Psoas muscle (tissue), 8 donors: ENCODE measurements around the gene IGSF8. TPM values are rescaled to one million over a fixed set of nuclear protein-coding genes. Genes with fewer than 3 reads are reported as not detected.
A peak's percentile ranks its signal among the peaks of the same experiment; 100 is the strongest.

Experiments
- ATAC-seq, 4 donors: fragments of 200-7000 bp; cut with Tn5 transposase; one replicate each; pipeline ENCODE4 v1.9.1; 2020; ENCODE audit warnings: moderate library complexity in 3 of 4, mild to moderate bottlenecking in 2 of 4
- DNase-seq, 2 donors: peaks; one replicate each; pipeline ENCODE4 v3.0.0-alpha.2; 2020
- H3K27ac ChIP-seq: fragments of 200-600 bp; one replicate; pipeline ENCODE4 v1.8.0; 2022
- H3K27me3 ChIP-seq, 3 donors: fragments of 200-600 bp in 1 of 3; one replicate each; pipeline versions ENCODE4 v1.6.1 to v1.8.0; 2013 to 2022; ENCODE audit warnings: low read length in 2 of 3, mild to moderate bottlenecking in 2 of 3, moderate library complexity in 1 of 3; ENCODE audit not compliant: insufficient read depth in 3 of 3
- H3K36me3 ChIP-seq, 2 donors: fragments of 200-600 bp in 1 of 2; one replicate each; pipeline versions ENCODE4 v1.6.1 to v1.8.0; 2013 to 2022; ENCODE audit warnings: low read depth in 1 of 2, mild to moderate bottlenecking in 1 of 2, moderate library complexity in 1 of 2; ENCODE audit not compliant: insufficient read depth in 1 of 2
- H3K4me1 ChIP-seq: fragments of 200-600 bp; one replicate; pipeline ENCODE4 v1.8.0; 2022
- H3K4me3 ChIP-seq: fragments of 200-600 bp; one replicate; pipeline ENCODE4 v1.8.0; 2022; ENCODE audit warnings: mild to moderate bottlenecking
- H3K9me3 ChIP-seq: fragments of 200-600 bp; one replicate; pipeline ENCODE4 v1.8.0; 2022
- WGBS, 3 donors: extraction: QIAGEN DNeasy Blood & Tissue Kit; methylation state at CpG; one replicate each; pipeline versions ENCODE4 v1.1.6 to v1.1.7; 2013; 5-methylcytosine and 5-hydroxymethylcytosine counted together
- intact Hi-C, 2 donors: fragments of 100-400 bp; cut with DNase I; formaldehyde crosslinking; loops; one replicate each; pipeline versions ENCODE4 v1.11.0 to v1.14.2; 2022
- polyA plus RNA-seq, 3 donors: library from polyadenylated mRNA; stranded (reverse); fragments of 200-250 nt; gene quantifications; one replicate each; pipeline ENCODE4 v1.2.3, GENCODE V29; 2013
- total RNA-seq, 4 donors: library from RNA; stranded (reverse); fragmentation: NEBNext Ultra II Directional in 2 of 4; extraction: Animal tissue kit (Norgen Biotek cat#: 25700) in 2 of 4; gene quantifications; one replicate each; pipeline versions ENCODE4 v1.2.1 to v1.2.4, GENCODE V29; 2021 to 2023
- TF ChIP-seq, protein P1 (sequence below): fragments of 200-600 bp; IDR thresholded peaks from one replicate; pipeline ENCODE4 v1.8.0; 2022; ENCODE audit warnings: antibody characterized with exemption
- donor health status: healthy with polysubstance abuse.
- donor health status: DM: no; HTN: no; CAD: no; lungs with moderate emphysema.
- donor health status: Bipolar disorder and iron deficiency.
- donor health status: healthy.
- donor health status: DM: yes; HTN: yes; CAD: no.
- donor health status: DM: no; HTN: no; CAD: no.
- donor health status: DM: no; HTN: no; CAD: no.
- donor health status: DM: yes; HTN: yes; CAD: no.

IGSF8 gene
- total and polyA plus RNA-seq, 7 donors: 4.3 to 8.6 (median 6.4) TPM

GRCh38 chr1:160047111-160047991, 51.1 kb downstream of the IGSF8 start:
- no peak for DNase-seq
- peaks cover 0 to 1% (median 0%) of the 10 kb centered on the region in 3 donors for H3K27me3 ChIP-seq
- TF ChIP-seq, protein P1, sequence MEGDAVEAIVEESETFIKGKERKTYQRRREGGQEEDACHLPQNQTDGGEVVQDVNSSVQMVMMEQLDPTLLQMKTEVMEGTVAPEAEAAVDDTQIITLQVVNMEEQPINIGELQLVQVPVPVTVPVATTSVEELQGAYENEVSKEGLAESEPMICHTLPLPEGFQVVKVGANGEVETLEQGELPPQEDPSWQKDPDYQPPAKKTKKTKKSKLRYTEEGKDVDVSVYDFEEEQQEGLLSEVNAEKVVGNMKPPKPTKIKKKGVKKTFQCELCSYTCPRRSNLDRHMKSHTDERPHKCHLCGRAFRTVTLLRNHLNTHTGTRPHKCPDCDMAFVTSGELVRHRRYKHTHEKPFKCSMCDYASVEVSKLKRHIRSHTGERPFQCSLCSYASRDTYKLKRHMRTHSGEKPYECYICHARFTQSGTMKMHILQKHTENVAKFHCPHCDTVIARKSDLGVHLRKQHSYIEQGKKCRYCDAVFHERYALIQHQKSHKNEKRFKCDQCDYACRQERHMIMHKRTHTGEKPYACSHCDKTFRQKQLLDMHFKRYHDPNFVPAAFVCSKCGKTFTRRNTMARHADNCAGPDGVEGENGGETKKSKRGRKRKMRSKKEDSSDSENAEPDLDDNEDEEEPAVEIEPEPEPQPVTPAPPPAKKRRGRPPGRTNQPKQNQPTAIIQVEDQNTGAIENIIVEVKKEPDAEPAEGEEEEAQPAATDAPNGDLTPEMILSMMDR: no peak
- H3K4me3 ChIP-seq: no peak overlapping the region
- no peak for ATAC-seq
- 78 to 83% (median 80%) methylated on average over 9 of the region's 9 CpGs for WGBS, 3 donors
- H3K36me3 ChIP-seq: no peaks in the 10 kb centered on the region
- H3K27ac ChIP-seq: no peak overlapping the region
- H3K9me3 ChIP-seq: no peaks in the 10 kb centered on the region
- intact Hi-C loops: loop anchor here in 1 of 2 donors (5.0 kb wide), 1 partner anchor 35 kb away; the partner anchor contains the start of gene KCNJ9
- no peaks in the 10 kb centered on the region for H3K4me1 ChIP-seq

- DNase-seq: peak; percentile 57 to 72
- 7 to 11% (median 9%) methylated on average over 11 of the region's 11 CpGs for WGBS, 3 donors
- Histone ChIP-seq H3K27ac (no peak overlapping the region), H3K27me3 (no peaks in the 10 kb centered on the region), H3K36me3 (no peaks in the 10 kb centered on the region), H3K4me1 (no peaks in the 10 kb centered on the region), H3K9me3 (no peaks in the 10 kb centered on the region), H3K4me3 (no peak overlapping the region)
- intact Hi-C loops: loop anchor here in 1 of 2 donors (5.0 kb wide), 1 partner anchor 36 kb away; the partner anchor contains the start of gene KCNJ9
- peak; percentile 62 to 86 (median 76) for ATAC-seq
- TF ChIP-seq, protein P1: peak; percentile 50
These were observed 51.8 kb downstream of the IGSF8 start for GRCh38 chr1:160046494-160047110.

DNA sequence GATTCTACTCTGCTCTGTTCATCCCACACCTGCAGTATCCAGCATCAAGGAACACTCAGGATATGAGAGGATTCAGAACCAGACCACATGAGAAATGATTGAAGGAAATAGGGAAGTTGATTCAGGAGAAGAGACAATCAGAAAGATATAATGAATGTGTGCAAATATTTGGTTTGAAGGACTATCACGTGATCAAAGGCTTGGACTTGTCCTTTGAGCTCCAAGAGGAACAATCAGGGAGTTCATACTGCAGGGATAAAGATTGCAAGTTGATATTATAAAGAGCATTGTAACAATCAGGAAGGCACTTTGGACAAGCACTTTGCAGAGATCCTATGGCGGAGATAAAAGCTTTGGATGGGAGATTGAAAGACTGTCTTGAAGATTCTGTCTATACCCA, 52.8 kb downstream of the IGSF8 start:
- ATAC-seq (no peak), DNase-seq (no peak)
- Histone ChIP-seq H3K4me1 (no peaks in the 10 kb centered on the region), H3K27ac (no peak overlapping the region), H3K4me3 (no peak overlapping the region), H3K9me3 (no peaks in the 10 kb centered on the region), H3K36me3 (no peaks in the 10 kb centered on the region), H3K27me3 (no peaks in the 10 kb centered on the region)
- WGBS, 3 donors: 74 to 87% (median 79%) methylated on average over 2 of the region's 2 CpGs
- TF ChIP-seq, protein P1: no peak
- intact Hi-C loops: loop anchor here in 1 of 2 donors (5.0 kb wide), 1 partner anchor 37 kb away; the partner anchor contains the start of gene KCNJ9

- H3K9me3 ChIP-seq: no peaks in the 10 kb centered on the region
- ATAC-seq (no peak), DNase-seq (no peak)
- H3K4me1 ChIP-seq: no peaks in the 10 kb centered on the region
- intact Hi-C loops: no loop called here
- no peak overlapping the region for H3K27ac ChIP-seq
- TF ChIP-seq, protein P1: no peak
- no peaks in the 10 kb centered on the region for H3K27me3 ChIP-seq
- no peak overlapping the region for H3K4me3 ChIP-seq
- no peaks in the 10 kb centered on the region for H3K36me3 ChIP-seq
These were observed 54.9 kb downstream of the IGSF8 start for GRCh38 chr1:160043543-160043942.

Other genes starting within 250 kb of the IGSF8 start
- gene VSIG8, start 236.0 kb downstream of the IGSF8 start, total RNA-seq: not detected
- gene VSIG8, start 236.0 kb downstream of the IGSF8 start, polyA plus RNA-seq: not detected
- gene CFAP45, start 198.5 kb downstream of the IGSF8 start, total RNA-seq: under 1 TPM in 1 of 4 donors, not detected in 3; 0.42 TPM
- gene CFAP45, start 198.5 kb downstream of the IGSF8 start, polyA plus RNA-seq: under 1 TPM; 0.04 to 0.25 (median 0.13) TPM
- gene TAGLN2, start 173.1 kb downstream of the IGSF8 start, total RNA-seq: 10 to 100 TPM; 42.8 to 61.3 (median 45.6) TPM
- gene TAGLN2, start 173.1 kb downstream of the IGSF8 start, polyA plus RNA-seq: 10 to 100 TPM; 29.6 to 91.6 (median 56.1) TPM
- gene IGSF9, start 153.0 kb downstream of the IGSF8 start, total RNA-seq: not detected
- under 1 TPM in 2 of 3 donors, not detected in 1; 0.01 TPM for gene IGSF9, start 153.0 kb downstream of the IGSF8 start, polyA plus RNA-seq
- not detected for gene SLAMF9, start 144.4 kb downstream of the IGSF8 start, total RNA-seq
- gene SLAMF9, start 144.4 kb downstream of the IGSF8 start, polyA plus RNA-seq: not detected
- 1 to 10 TPM in 3 of 4 donors, under 1 TPM in 1; 0.84 to 1.5 (median 1.4) TPM for gene PIGM, start 66.6 kb downstream of the IGSF8 start, total RNA-seq
- gene PIGM, start 66.6 kb downstream of the IGSF8 start, polyA plus RNA-seq: 1 to 10 TPM in 2 of 3 donors, under 1 TPM in 1; 0.66 to 1.4 (median 1.3) TPM
- under 1 TPM in 2 of 4 donors, not detected in 2; 0.08 to 0.09 TPM for gene KCNJ10, start 28.5 kb downstream of the IGSF8 start, total RNA-seq
- gene KCNJ10, start 28.5 kb downstream of the IGSF8 start, polyA plus RNA-seq: under 1 TPM in 2 of 3 donors, not detected in 1; 0.01 to 0.03 TPM
- not detected for gene KCNJ9, start 17.1 kb downstream of the IGSF8 start, total RNA-seq
- under 1 TPM in 2 of 3 donors, not detected in 1; 0.01 to 0.04 TPM for gene KCNJ9, start 17.1 kb downstream of the IGSF8 start, polyA plus RNA-seq
- gene ATP1A2, start 17.1 kb upstream of the IGSF8 start, total RNA-seq: 1,000 to 10,000 TPM in 1 of 4 donors, 100 to 1,000 TPM in 3; 523 to 1,040 (median 587) TPM
- 100 to 1,000 TPM in 2 of 3 donors, 10 to 100 TPM in 1; 52.5 to 194 (median 162) TPM for gene ATP1A2, start 17.1 kb upstream of the IGSF8 start, polyA plus RNA-seq
- gene ATP1A4, start 53.0 kb upstream of the IGSF8 start, total RNA-seq: 1 to 10 TPM in 1 of 4 donors, under 1 TPM in 3; 0.07 to 2.0 (median 0.38) TPM
- gene ATP1A4, start 53.0 kb upstream of the IGSF8 start, polyA plus RNA-seq: 1 to 10 TPM in 1 of 3 donors, under 1 TPM in 2; 0.03 to 1.3 (median 0.13) TPM
- gene CASQ1, start 92.0 kb upstream of the IGSF8 start, total RNA-seq: 100 to 1,000 TPM; 399 to 903 (median 583) TPM
- gene CASQ1, start 92.0 kb upstream of the IGSF8 start, polyA plus RNA-seq: 100 to 1,000 TPM; 171 to 412 (median 329) TPM
- 100 to 1,000 TPM in 2 of 4 donors, 10 to 100 TPM in 2; 51.2 to 232 (median 95.8) TPM for gene PEA15, start 106.8 kb upstream of the IGSF8 start, total RNA-seq
- 100 to 1,000 TPM in 1 of 3 donors, 10 to 100 TPM in 2; 83.4 to 111 (median 95.9) TPM for gene PEA15, start 106.8 kb upstream of the IGSF8 start, polyA plus RNA-seq
- 100 to 1,000 TPM; 135 to 204 (median 188) TPM for gene DCAF8, start 163.9 kb upstream of the IGSF8 start, total RNA-seq
- gene DCAF8, start 163.9 kb upstream of the IGSF8 start, polyA plus RNA-seq: 100 to 1,000 TPM in 2 of 3 donors, 10 to 100 TPM in 1; 45.4 to 187 (median 106) TPM
- 10 to 100 TPM; 75.3 to 85.4 (median 78.2) TPM for gene PEX19, start 186.5 kb upstream of the IGSF8 start, total RNA-seq
- 100 to 1,000 TPM in 1 of 3 donors, 10 to 100 TPM in 2; 30.2 to 117 (median 52.7) TPM for gene PEX19, start 186.5 kb upstream of the IGSF8 start, polyA plus RNA-seq
- 10 to 100 TPM; 72.3 to 96.3 (median 79.9) TPM for gene COPA, start 244.6 kb upstream of the IGSF8 start, total RNA-seq
- 10 to 100 TPM; 53.8 to 87.2 (median 73.0) TPM for gene COPA, start 244.6 kb upstream of the IGSF8 start, polyA plus RNA-seq
- gene NCSTN, start 244.8 kb upstream of the IGSF8 start, total RNA-seq: 10 to 100 TPM; 32.6 to 49.8 (median 42.6) TPM
- 10 to 100 TPM; 23.5 to 33.6 (median 27.4) TPM for gene NCSTN, start 244.8 kb upstream of the IGSF8 start, polyA plus RNA-seq